HG03097 (cell line): Measurements from ENCODE around the gene PDE11A.
"Not testable (repeated sequence)": the region's sequence is repeated elsewhere in the genome, so short reads cannot be mapped to it uniquely, and the experiment has no call there.

Experiments
- ATAC-seq: cut with Tn5 transposase; IDR thresholded peaks from one replicate; pipeline ENCODE4 v1.9.1; 2021; ENCODE audit not compliant: unreplicated experiment, low FRiP score

The PDE11A gene

GRCh38 chr2:178012639-178013038, 59.9 kb downstream of the PDE11A start:
- ATAC-seq, result no peak

GRCh38 chr2:178009813-178010212, 62.8 kb downstream of the PDE11A start:
- ATAC-seq, result no peak

- no peak for ATAC-seq
Observed at GRCh38 chr2:178008636-178009289, 63.8 kb downstream of the PDE11A start.

GRCh38 chr2:178006710-178007109, 65.9 kb downstream of the PDE11A start:
- ATAC-seq, result no peak

GRCh38 chr2:178005756-178006155, 66.8 kb downstream of the PDE11A start:
- no peak for ATAC-seq

- no peak for ATAC-seq
Observed at GRCh38 chr2:178002038-178002437, 70.5 kb downstream of the PDE11A start.

GRCh38 chr2:177998996-177999395, 73.6 kb downstream of the PDE11A start:
- ATAC-seq, result no peak

- ATAC-seq, result no peak
Observed at GRCh38 chr2:177998006-177998405, 74.6 kb downstream of the PDE11A start.

GRCh38 chr2:177992992-177993391, 79.6 kb downstream of the PDE11A start:
- no peak for ATAC-seq

- no peak for ATAC-seq
Observed at GRCh38 chr2:177989029-177989885, 83.3 kb downstream of the PDE11A start.

GRCh38 chr2:177984749-177985148, 87.8 kb downstream of the PDE11A start:
- no peak for ATAC-seq

- ATAC-seq, result no peak
Observed at GRCh38 chr2:177983183-177983788, 89.3 kb downstream of the PDE11A start.

- no peak for ATAC-seq
Observed at GRCh38 chr2:177972782-177973181, 99.8 kb downstream of the PDE11A start.

GRCh38 chr2:177972123-177972522, 100.5 kb downstream of the PDE11A start:
- no peak for ATAC-seq

GRCh38 chr2:177970670-177971454, 101.7 kb downstream of the PDE11A start:
- no peak for ATAC-seq

- ATAC-seq, result no peak
Observed at GRCh38 chr2:177964892-177965291, 107.7 kb downstream of the PDE11A start.

GRCh38 chr2:177952151-177952550, 120.4 kb downstream of the PDE11A start:
- no peak for ATAC-seq

GRCh38 chr2:177947598-177947997, 125.0 kb downstream of the PDE11A start:
- not testable (repeated sequence) for ATAC-seq

GRCh38 chr2:177944530-177944929, 128.0 kb downstream of the PDE11A start:
- not testable (repeated sequence) for ATAC-seq

- ATAC-seq, result no peak
Observed at GRCh38 chr2:177942731-177943130, 129.8 kb downstream of the PDE11A start.

- no peak for ATAC-seq
Observed at GRCh38 chr2:177939211-177939610, 133.4 kb downstream of the PDE11A start.
